SK-N-SH treated with all-trans-retinoic acid at 6 μM for 48 hours (cell line): ENCODE data around the gene TSPAN15.

Source experiments
- ATAC-seq: fragments of 200-7000 bp; cut with Tn5 transposase; 3 replicates; pipeline ENCODE4 v1.9.1; 2020; ENCODE audit warnings: mild to moderate bottlenecking, moderate library complexity
- ARNTL ChIP-seq: fragments of 450-650 bp; formaldehyde crosslinking; IDR thresholded peaks from 2 replicates; pipeline ENCODE4 v1.5.0; 2020; ENCODE audit warnings: low read depth, mild to moderate bottlenecking, moderate library complexity, borderline replicate concordance
- BACH2 ChIP-seq: fragments of 250-450 bp; sonication (Bioruptor Pico); IDR thresholded peaks from 2 replicates; pipeline ENCODE4 v1.9.0; 2021; ENCODE audit warnings: mild to moderate bottlenecking, borderline replicate concordance
- CREB5 ChIP-seq: fragments of 250-450 bp; sonication (Bioruptor Pico); IDR thresholded peaks from 2 replicates; pipeline ENCODE4 v1.5.1; 2020; ENCODE audit warnings: low read depth, mild to moderate bottlenecking, moderate library complexity
- CSDC2 ChIP-seq: fragments of 250-450 bp; sonication (Bioruptor Pico); IDR thresholded peaks from 2 replicates; pipeline ENCODE4 v1.5.0; 2020; ENCODE audit warnings: mild to moderate bottlenecking, moderate library complexity
- CSRNP3 ChIP-seq: fragments of 250-450 bp; sonication (Bioruptor Pico); IDR thresholded peaks from 2 replicates; pipeline ENCODE4 v1.5.1; 2021; ENCODE audit warnings: mild to moderate bottlenecking, moderate library complexity
- ESRRG ChIP-seq: fragments of 250-450 bp; sonication (Bioruptor Pico); IDR thresholded peaks from 2 replicates; pipeline ENCODE4 v1.6.1; 2021; ENCODE audit warnings: mild to moderate bottlenecking
- GLIS3 ChIP-seq: fragments of 250-450 bp; sonication (Bioruptor Pico); IDR thresholded peaks from 2 replicates; pipeline ENCODE4 v1.5.0; 2020; ENCODE audit warnings: mild to moderate bottlenecking, moderate library complexity
- ISL1 ChIP-seq: fragments of 250-450 bp; sonication (Bioruptor Pico); IDR thresholded peaks from 2 replicates; pipeline ENCODE4 v2.1.2; 2022; ENCODE audit warnings: mild to moderate bottlenecking, moderate library complexity
- OSR1 ChIP-seq: fragments of 250-450 bp; sonication (Bioruptor Pico); IDR thresholded peaks from 2 replicates; pipeline ENCODE4 v1.8.0; 2022; ENCODE audit warnings: moderate library complexity, mild to moderate bottlenecking, inconsistent platforms
- POU6F1 ChIP-seq: fragments of 250-450 bp; sonication (Bioruptor Pico); IDR thresholded peaks from 2 replicates; pipeline ENCODE4 v1.8.0; 2021; ENCODE audit warnings: low read depth, mild to moderate bottlenecking, moderate library complexity, borderline replicate concordance
- RARB ChIP-seq: fragments of 250-450 bp; sonication (Bioruptor Pico); IDR thresholded peaks from 2 replicates; pipeline ENCODE4 v1.8.0; 2021; ENCODE audit warnings: mild to moderate bottlenecking, moderate library complexity
- SNAI2 ChIP-seq: fragments of 250-450 bp; sonication (Bioruptor Pico); IDR thresholded peaks from 2 replicates; pipeline ENCODE4 v1.5.0; 2020; ENCODE audit warnings: mild to moderate bottlenecking, moderate library complexity
- TCF4 ChIP-seq: fragments of 250-450 bp; sonication (Bioruptor Pico); IDR thresholded peaks from 2 replicates; pipeline ENCODE4 v1.8.0; 2021; ENCODE audit warnings: mild to moderate bottlenecking, moderate library complexity, borderline replicate concordance
- TOX ChIP-seq: fragments of 250-450 bp; sonication (Bioruptor Pico); IDR thresholded peaks from 2 replicates; pipeline ENCODE4 v1.8.0; 2021; ENCODE audit warnings: mild to moderate bottlenecking, moderate library complexity, borderline replicate concordance
- ZC3H10 ChIP-seq: fragments of 250-450 bp; sonication (Bioruptor Pico); IDR thresholded peaks from 2 replicates; pipeline ENCODE4 v1.5.1; 2021; ENCODE audit warnings: mild to moderate bottlenecking, moderate library complexity
- ZFP3 ChIP-seq: fragments of 250-450 bp; sonication (Bioruptor Pico); IDR thresholded peaks from 2 replicates; pipeline ENCODE4 v1.5.0; 2020; ENCODE audit warnings: mild to moderate bottlenecking, moderate library complexity
- ZNF565 ChIP-seq: fragments of 450-650 bp; formaldehyde crosslinking; conservative IDR thresholded peaks from 2 replicates; pipeline ENCODE4 v1.5.0; 2020; ENCODE audit warnings: low read depth, mild to moderate bottlenecking, moderate library complexity
- ZNF70 ChIP-seq: fragments of 450-650 bp; formaldehyde crosslinking; IDR thresholded peaks from 2 replicates; pipeline ENCODE4 v1.5.0; 2020; ENCODE audit warnings: mild to moderate bottlenecking, moderate library complexity
- ZNF8 ChIP-seq: fragments of 450-650 bp; formaldehyde crosslinking; IDR thresholded peaks from 2 replicates; pipeline ENCODE4 v1.5.0; 2020; ENCODE audit warnings: mild to moderate bottlenecking, moderate library complexity
- TF ChIP-seq, protein P1 (sequence below): fragments of 250-450 bp; sonication (Bioruptor Pico); IDR thresholded peaks from 2 replicates; pipeline ENCODE4 v1.5.0; 2020; ENCODE audit warnings: mild to moderate bottlenecking, moderate library complexity

The TSPAN15 gene

DNA sequence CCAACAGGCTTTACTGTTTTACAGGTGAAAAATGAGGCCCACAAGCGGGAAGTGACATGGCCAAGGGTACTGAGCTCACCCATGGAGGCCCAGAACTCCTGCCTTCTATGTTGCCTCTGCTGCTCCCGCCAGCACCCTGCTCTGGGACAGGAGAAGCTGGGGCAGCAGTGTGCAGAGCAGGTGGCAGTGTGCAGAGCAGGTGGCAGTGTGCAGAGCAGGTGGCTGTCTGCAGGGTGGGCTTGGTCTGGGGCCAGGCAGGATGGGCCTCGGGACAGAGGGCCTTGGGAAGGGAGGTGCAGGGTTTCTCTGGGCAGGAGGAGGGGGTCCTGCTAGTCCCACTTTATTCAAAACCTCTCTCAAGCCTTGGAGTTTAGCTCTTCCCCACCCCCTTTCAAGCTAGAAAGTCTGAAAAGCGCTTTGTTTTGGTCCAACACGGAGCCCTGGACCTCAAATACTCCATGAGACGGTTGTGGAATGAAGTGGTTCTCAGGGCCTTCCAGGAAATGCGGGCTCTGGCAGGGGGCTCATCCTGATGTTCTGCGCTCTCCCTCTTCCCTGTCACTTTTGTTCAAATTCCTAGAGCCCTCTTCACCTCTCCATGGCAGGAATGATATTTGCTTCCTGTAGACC, 26.8 kb downstream of the TSPAN15 start:
- TF ChIP-seq OSR1 (no peak), ZNF8 (CRISPR knock-in tag) (no peak), ARNTL (CRISPR knock-in tag) (no peak), RARB (CRISPR knock-in tag) (no peak), ZFP3 (CRISPR knock-in tag) (no peak), TCF4 (CRISPR knock-in tag) (no peak)
- TF ChIP-seq, protein P1, sequence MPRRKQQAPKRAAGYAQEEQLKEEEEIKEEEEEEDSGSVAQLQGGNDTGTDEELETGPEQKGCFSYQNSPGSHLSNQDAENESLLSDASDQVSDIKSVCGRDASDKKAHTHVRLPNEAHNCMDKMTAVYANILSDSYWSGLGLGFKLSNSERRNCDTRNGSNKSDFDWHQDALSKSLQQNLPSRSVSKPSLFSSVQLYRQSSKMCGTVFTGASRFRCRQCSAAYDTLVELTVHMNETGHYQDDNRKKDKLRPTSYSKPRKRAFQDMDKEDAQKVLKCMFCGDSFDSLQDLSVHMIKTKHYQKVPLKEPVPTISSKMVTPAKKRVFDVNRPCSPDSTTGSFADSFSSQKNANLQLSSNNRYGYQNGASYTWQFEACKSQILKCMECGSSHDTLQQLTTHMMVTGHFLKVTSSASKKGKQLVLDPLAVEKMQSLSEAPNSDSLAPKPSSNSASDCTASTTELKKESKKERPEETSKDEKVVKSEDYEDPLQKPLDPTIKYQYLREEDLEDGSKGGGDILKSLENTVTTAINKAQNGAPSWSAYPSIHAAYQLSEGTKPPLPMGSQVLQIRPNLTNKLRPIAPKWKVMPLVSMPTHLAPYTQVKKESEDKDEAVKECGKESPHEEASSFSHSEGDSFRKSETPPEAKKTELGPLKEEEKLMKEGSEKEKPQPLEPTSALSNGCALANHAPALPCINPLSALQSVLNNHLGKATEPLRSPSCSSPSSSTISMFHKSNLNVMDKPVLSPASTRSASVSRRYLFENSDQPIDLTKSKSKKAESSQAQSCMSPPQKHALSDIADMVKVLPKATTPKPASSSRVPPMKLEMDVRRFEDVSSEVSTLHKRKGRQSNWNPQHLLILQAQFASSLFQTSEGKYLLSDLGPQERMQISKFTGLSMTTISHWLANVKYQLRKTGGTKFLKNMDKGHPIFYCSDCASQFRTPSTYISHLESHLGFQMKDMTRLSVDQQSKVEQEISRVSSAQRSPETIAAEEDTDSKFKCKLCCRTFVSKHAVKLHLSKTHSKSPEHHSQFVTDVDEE, result no peak
- no peak for ATAC-seq

- TF ChIP-seq CREB5 (CRISPR knock-in tag), result no peak
- no peak for TF ChIP-seq BACH2 (CRISPR knock-in tag)
- ATAC-seq, result peak; percentile 10; the same call in 1 of the 3 replicates
These were observed 28.2 kb downstream of the TSPAN15 start for GRCh38 chr10:69479240-69480067.

DNA sequence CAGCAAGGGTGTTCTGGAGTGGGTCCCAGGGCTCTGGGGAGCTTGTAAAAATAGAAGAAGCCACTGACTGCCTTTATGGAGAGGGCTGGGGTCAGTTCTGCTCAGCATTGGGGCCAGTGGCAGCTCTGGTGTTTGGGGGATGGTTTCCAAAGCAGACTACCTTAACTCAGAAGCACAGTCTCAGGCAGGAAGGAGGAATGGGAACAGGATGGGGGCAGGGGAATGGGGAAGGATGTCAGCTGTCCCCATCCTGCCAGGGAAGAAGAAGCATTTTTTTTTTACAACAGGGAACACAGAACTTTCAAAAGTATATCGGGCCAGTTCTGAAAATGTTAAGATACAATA, 28.8 kb downstream of the TSPAN15 start:
- no peak for ATAC-seq
- TF ChIP-seq GLIS3 (CRISPR knock-in tag) (no peak), ZC3H10 (CRISPR knock-in tag) (no peak), ZNF70 (CRISPR knock-in tag) (no peak), ZFP3 (CRISPR knock-in tag) (no peak), CSRNP3 (CRISPR knock-in tag) (no peak), SNAI2 (CRISPR knock-in tag) (no peak), TCF4 (CRISPR knock-in tag) (no peak), OSR1 (no peak), ESRRG (CRISPR knock-in tag) (no peak), CREB5 (CRISPR knock-in tag) (no peak), ISL1 (CRISPR knock-in tag) (no peak), POU6F1 (CRISPR knock-in tag) (no peak), ZNF565 (CRISPR knock-in tag) (no peak), ARNTL (CRISPR knock-in tag) (no peak), CSDC2 (CRISPR knock-in tag) (no peak), ZNF8 (CRISPR knock-in tag) (no peak), RARB (CRISPR knock-in tag) (no peak), TOX (CRISPR knock-in tag) (no peak)
- TF ChIP-seq, protein P1, result no peak
